HG03354 (cell line): ENCODE measurements around the gene PRRT4.

Source experiments
- ATAC-seq: cut with Tn5 transposase; IDR thresholded peaks from one replicate; pipeline ENCODE4 v1.9.1; 2021; ENCODE audit warnings: mild to moderate bottlenecking; ENCODE audit not compliant: unreplicated experiment, poor library complexity, severe bottlenecking

Gene PRRT4

GRCh38 chr7:128351296-128352152 lies 10.0 kb downstream of the PRRT4 start:
- no peak for ATAC-seq

GRCh38 chr7:128350708-128351295 lies 10.7 kb downstream of the PRRT4 start:
- no peak for ATAC-seq

GRCh38 chr7:128349466-128349825 lies 12.0 kb downstream of the PRRT4 start:
- no peak for ATAC-seq

DNA sequence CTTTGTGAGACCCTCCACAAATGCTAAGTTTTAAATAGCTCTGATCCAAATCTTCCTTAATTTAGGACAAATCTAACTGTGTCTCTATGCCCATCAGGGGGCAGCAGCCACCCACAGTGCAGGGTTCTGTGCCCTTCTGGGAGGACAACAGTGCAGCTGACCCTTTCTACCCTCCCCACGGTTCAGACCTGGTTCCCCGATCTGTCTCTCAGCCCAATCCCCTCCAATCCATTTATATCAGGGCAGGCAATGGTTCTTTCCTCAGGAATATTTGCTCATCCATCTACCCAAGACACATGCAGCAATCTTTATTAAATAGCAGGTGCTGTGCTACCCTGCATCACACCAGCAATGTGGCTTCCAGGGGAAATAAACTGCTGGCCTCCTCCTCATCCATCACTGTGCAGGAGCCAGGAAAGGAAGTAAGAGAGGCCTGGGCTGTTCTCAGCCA lies 13.8 kb downstream of the PRRT4 start:
- no peak for ATAC-seq

DNA sequence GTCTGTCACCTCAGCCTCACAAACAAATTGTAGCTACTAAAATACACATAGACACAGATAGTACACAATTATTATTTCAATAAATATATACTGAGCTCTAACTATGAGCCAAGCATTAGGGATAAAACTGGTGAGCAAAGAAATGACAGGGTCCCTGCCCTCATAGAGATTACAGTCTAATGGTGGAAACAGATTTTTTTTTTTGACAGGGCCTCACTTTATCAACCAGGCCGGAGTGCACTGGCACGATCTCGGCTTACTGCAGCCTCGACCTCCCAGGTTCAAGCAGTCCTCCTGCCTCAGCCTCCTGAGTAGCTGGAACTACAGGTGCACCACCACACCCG lies 17.1 kb downstream of the PRRT4 start:
- no peak for ATAC-seq

DNA sequence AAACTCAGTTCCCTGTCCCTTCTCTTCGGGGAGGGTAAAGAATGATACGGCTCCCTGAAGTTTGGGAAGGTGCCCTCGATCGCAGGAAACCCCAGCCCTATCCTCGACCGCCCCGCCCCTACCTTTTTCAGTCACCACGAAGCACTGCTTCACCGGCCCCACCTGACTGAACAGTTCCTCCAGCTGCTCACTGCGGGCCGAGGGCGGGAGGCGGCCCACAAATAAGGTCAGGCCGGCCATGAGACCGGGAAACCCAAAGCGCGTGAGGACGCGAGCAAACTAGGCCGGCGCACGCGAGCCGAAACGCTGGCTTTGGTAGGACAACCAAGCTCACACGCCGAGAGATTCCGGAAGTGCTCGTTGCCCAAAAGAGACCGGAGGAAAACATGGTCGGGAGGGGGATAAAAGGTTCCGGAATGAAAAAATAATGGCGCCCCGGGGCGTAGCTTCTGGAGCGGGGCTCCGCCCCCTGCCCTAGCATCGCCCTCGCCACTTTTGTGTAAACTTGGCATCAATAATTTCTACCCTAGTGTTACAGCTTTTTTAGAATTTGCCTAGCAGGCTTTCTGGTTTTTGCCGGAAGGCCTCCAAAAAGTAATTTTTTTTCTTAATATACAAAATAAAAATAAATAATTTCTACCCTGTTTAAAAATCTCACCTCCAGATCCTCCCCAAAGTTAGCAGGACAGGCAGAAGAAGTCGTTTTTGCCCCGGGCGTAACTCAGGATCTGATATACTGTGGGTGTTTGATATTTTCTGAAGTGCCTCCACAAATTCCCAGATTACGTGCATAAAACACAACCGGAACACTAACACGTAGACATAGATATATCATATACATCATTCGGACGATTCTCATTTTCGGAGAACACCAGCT lies 17.7 kb downstream of the PRRT4 start, which contains the start of gene RBM28:
TSS of gene RBM28 (minus strand) at position 355 of the 877 bp plus-strand sequence. CDS start at position 240, 115 bp downstream.
- peak; percentile 96 for ATAC-seq

DNA sequence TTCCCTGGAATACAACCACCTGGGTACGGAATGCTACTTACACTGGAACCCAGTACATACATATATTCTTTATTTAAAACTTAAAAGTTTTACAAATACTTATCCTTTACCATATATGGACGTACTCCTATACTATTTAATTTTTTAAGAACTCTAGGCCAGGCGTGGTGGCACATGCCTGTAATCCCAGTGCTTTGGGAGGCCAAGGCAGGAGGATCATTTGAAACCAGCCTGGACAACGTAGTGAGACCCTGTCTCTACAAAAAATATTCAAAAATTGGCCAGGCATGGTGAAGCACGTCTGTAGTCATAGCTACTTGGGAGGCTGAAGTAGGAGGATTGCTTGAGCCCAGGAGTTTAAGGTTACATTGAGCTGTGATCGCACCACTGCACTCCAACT lies 19.8 kb downstream of the PRRT4 start:
- no peak for ATAC-seq

DNA sequence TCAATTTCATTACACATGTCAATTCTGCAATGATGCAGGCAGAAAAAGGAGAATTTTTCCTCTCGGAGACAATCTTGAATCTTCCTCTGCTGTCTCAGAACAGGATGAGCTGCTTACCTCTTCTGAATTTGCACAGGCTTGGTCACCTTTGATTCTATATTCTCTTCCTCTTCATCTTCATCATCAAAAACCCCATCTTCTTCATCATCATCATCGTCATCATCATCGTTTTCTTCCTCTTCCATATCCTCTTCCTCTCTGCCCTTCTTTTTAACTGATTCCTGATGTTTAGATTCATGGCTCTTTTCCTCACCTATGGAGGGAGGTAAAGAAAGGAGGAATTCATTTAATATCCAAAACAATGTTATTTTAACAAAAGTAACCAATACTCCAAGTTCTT lies 25.8 kb downstream of the PRRT4 start:
- no peak for ATAC-seq

DNA sequence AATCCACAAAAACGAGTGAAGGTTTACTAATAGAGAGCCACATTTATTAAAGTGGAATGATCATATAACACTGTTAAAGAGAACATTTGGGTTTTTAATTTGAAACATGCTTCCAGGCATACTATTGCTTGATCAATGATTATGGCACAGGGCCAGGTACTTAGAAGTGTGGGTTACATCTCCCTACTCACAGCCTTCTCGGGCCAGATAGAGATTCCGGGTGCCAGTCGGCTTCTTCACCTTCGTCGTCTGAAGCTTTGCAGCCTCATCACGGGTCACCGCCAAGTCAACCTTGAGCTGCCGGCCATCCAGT lies 37.2 kb downstream of the PRRT4 start:
- ATAC-seq: no peak

- ATAC-seq: no peak
Measured at GRCh38 chr7:128323459-128324367, 37.8 kb downstream of the PRRT4 start.

- no peak for ATAC-seq
Measured at GRCh38 chr7:128323040-128323439, 38.5 kb downstream of the PRRT4 start.

DNA sequence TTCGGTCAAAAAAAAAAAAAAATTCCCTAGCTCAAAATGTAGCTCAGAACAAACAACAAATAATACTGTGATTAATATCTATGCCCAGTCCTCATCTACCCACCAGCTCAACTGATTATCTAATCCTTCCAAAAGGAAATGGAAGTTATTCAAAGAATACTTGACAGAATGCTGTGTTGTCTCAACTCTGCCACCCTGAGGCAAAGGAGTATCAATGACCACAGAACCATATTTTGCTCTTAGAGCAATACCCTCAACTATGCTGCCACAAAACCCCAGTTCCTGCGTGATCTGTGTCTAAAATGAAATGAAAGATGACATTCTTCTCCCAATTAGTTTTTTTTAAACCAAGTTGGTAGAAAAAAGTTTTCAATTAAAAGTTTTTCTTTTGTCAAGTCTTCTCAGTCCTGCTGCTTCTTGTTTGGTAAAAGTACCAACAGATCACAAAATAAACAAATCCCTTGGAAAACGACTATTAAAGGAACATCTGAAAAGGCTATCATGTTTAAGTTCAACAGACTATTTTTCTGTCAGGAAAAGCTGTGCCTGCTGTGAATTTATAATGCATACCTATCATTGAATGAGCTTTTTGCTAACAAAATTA lies 39.3 kb downstream of the PRRT4 start:
- ATAC-seq: no peak

DNA sequence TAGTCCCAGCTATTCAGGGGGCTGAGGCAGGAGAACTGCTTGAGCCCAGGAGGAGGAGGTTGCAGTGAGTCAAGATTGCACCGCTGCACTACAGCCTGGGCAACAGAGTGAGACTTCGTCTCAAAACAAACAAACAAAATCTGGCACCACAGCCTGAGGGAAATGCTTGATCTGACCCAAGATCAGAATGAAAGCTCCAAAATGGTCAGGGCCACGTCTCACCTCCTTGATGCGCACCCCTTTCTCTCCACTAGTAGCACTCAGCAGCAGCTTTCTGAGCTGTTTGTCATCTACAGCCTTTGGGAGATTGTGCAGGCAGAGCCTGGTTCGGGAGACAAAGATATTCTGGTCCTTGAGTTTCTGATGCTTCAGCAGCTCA lies 40.5 kb downstream of the PRRT4 start:
- no peak for ATAC-seq

GRCh38 chr7:128318691-128319090 lies 42.8 kb downstream of the PRRT4 start:
- ATAC-seq: no peak

DNA sequence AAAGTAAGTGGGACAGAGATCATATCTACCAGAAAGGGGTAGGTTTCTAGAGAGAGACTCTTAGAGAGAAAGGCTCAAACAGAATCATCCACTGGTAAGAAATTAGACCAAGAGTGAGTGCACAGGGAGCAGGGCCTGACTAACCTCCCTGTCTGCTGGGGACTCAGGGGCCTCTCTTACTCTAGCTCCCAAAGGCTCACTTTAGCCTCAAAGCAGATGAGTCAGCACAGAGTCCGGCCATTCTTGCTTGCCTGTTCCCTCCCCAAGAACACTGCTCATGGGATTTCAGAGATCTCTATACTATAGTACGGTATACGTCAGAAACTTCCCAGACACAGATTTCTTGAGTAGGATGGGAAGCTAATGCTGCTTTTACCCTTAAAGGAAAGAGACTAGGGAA lies 50.5 kb downstream of the PRRT4 start:
- no peak for ATAC-seq

DNA sequence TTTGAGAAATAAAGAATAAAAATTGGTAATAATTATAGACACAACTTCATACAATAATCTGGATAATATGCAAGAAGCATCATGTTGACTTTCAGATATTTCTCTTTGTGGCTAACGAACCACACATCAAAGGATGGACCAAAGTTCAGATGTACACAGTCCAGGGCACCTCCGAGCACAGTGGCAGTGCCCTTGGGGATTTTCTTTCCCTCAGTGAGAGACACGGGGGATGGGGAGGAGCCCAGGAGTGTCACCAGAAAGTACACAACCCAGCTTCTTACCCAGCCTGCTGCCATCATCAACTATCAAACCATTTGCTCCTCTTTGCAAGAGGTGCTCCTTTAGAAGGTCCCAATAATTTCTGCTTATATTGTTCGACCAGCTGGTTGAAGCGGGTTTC lies 51.0 kb downstream of the PRRT4 start:
- no peak for ATAC-seq

DNA sequence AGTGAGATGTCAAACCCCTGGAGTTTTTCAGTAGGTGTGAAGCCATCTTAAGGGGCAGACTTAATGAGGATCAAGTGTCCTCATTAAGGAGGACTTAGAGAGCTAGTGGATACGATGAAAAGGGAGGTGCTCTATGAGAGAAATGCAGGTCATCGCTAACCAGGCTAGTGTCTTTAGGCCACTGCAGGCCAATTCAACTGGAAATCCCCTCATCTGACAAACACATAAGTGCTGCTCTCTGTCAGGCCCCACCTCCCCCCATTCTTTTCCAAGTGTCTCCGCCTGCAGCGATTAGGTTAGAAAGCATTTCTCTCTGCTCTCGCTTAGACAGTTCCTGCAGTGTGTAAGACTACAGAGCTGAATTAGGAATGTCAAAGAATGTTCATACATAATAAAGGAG lies 51.5 kb downstream of the PRRT4 start:
- no peak for ATAC-seq

DNA sequence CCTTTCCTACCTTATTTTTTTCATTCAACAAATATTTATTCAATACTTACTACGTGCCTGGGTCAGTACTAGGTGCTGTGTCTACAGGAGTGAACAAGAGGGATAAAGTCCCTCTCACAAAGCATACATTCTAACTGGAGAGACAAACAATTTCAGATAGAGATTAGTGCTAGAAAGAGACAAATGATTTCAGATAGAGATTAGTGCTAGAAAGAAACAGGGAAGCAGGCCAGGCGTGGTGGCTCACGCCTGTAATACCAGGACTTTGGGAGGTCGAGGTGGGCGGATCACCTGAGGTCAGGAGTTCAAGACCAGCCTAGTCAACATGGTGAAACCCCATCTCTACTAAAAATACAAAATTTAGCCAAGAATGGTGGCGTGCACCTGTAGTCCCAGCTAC lies 52.4 kb downstream of the PRRT4 start:
- ATAC-seq: no peak

DNA sequence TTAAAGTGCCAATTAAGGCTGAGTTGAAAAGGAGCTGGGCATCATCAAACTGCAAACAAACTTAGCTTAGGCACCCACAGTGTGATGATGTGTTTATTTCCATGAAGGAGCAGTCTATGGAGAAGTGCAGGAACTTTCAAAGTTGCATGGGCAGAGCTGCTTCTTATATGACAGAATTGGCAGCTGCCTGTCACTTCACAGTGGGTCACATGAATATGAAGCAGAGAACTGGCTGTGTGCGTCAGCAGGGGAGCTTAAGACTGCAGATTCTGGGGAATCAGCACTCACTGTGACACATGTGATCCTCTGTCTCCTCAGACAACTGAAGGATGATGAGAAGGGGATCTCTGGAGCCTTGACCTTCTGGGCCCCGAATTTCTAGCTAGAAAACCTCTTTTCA lies 54.4 kb downstream of the PRRT4 start:
- ATAC-seq: no peak
